Fibroblast of villous mesenchyme (primary cell): ENCODE results near the gene TP53I11. TPM values are rescaled to one million over a fixed set of nuclear protein-coding genes. Genes with fewer than 3 reads are reported as not detected.

Source experiments
- DNase-seq: peaks from one replicate; pipeline ENCODE4 v3.0.0-alpha.2; 2010; ENCODE audit warnings: low read depth
- H3K4me3 ChIP-seq: 2 replicates; pipeline ENCODE4 v1.5.1; 2011; ENCODE audit warnings: low read depth, mild to moderate bottlenecking, low read length
- total RNA-seq: library from RNA; depleted of rRNA; stranded (reverse); fragments of >200 nt; gene quantifications from 2 replicates; pipeline ENCODE4 v1.2.3, GENCODE V29; 2012
- TF ChIP-seq, protein P1 (sequence below): IDR thresholded peaks from 2 replicates; pipeline ENCODE4 v1.5.1; 2012; ENCODE audit warnings: low read depth, mild to moderate bottlenecking, low read length; ENCODE audit not compliant: insufficient read depth

The TP53I11 gene
- total RNA-seq, 1 donor: 38.4 TPM

DNA sequence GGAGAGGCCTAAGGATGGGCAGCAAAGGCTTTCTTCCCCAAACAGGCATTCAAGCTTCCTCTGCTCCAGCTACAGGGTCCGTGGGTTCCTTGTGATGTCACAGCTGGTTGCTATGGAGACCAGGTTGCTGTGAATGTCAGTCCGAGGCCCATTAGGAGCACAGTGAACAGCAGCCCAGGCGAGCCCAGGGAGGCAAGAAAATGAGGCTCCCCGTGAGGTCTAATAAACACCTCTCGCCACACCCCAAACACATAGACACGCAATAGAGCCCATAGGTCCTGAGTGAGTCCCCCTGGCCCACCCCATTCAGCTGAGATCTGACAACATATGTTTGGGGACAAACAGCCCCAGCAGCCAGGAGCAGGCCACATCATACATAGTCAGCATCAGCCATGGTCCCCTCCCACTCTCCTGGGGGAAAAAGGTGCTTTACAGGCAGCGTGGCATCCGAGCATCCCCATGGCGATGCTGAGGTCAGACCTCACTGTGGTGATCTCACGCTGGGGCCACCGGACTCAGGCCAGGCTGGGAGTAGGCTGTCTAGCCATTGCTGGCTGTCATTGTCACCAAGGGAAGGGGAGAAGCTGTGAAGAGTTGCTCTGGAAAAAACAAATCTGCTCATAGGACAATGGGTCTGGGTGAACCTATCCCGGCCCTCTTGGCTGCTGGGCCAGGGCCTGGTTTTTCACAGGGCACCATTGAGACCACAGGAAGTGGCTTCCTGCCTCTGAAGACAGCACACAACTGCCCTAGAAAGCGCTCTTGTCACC, 23.1 kb upstream of the TP53I11 start:
- TF ChIP-seq, protein P1, sequence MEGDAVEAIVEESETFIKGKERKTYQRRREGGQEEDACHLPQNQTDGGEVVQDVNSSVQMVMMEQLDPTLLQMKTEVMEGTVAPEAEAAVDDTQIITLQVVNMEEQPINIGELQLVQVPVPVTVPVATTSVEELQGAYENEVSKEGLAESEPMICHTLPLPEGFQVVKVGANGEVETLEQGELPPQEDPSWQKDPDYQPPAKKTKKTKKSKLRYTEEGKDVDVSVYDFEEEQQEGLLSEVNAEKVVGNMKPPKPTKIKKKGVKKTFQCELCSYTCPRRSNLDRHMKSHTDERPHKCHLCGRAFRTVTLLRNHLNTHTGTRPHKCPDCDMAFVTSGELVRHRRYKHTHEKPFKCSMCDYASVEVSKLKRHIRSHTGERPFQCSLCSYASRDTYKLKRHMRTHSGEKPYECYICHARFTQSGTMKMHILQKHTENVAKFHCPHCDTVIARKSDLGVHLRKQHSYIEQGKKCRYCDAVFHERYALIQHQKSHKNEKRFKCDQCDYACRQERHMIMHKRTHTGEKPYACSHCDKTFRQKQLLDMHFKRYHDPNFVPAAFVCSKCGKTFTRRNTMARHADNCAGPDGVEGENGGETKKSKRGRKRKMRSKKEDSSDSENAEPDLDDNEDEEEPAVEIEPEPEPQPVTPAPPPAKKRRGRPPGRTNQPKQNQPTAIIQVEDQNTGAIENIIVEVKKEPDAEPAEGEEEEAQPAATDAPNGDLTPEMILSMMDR: no peak
- no peak overlapping the region for H3K4me3 ChIP-seq
- no peak for DNase-seq

DNA sequence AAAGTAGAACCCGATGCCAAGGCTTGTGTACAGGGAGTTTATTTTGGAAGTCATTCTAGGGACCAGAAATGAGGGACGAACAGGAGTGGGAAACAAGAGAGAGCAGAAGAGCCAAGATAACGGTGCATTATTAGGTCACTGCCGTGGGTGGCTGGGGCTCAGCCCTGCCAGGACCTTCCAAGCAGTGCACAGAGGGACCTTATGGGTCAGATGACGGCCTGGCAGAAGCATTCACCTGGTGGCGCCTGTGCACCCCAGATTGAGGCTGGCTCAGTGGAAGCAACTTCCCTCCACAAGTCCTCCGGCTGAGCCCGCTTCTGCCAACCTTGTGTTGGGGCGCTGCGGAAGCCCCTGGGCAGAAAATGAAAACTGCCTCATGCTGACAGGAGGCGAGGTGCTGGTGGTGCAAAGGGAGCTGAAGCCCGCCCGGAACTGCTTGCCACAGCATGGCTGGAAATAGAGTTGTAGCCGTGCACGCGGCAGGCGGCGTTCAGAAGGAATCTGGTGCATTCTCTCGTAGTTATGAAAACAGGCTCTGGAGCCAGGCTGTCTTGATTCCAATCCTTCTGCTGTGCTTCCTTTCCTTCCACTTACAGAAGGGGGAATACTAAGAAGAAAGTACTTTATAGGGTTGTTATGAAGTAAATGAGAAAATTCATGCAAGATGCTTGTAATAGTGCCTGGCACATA, 22.2 kb upstream of the TP53I11 start:
- no peak overlapping the region for H3K4me3 ChIP-seq
- DNase-seq: no peak
- TF ChIP-seq, protein P1: no peak

DNA sequence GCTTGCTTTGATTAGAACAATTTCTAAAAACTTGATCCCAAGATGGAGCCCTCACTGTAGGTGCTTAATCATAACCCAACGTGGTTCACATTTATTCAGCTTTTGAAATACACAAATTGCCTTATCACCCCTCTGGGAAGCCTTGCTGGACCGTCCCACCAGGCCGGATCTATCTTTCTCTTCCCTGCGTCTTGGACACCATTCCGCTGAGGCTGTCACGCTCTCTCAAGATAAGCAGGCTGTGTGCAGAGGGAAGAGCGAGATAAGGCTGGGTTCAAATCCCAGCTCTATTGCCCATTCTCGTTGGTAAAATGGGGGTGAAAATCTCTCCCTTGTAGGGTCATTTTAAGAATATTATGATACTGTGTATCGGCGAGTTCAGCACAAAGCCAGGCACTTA, 20.5 kb upstream of the TP53I11 start:
- no peak for DNase-seq
- TF ChIP-seq, protein P1: no peak
- H3K4me3 ChIP-seq: no peak overlapping the region

DNA sequence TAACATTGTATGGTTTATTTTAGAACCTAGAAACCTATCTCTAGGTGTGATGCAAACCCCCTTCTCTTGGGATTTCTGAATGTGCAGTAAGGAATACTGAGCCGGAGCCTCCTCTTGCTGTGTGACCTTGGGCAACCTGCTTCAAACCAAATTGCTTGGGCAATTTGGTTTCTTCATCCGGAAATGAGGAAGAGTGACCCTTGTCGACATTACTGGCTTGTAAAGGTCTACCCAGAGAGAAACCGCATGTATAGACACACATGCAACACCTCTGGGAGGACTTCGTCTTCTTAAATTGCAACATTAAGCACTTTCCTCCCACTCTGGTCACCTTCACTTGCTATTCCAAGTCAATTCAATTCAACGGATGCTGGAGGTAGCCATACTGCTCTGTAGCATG, 19.6 kb upstream of the TP53I11 start:
- H3K4me3 ChIP-seq: no peak overlapping the region
- TF ChIP-seq, protein P1: no peak
- DNase-seq: no peak

DNA sequence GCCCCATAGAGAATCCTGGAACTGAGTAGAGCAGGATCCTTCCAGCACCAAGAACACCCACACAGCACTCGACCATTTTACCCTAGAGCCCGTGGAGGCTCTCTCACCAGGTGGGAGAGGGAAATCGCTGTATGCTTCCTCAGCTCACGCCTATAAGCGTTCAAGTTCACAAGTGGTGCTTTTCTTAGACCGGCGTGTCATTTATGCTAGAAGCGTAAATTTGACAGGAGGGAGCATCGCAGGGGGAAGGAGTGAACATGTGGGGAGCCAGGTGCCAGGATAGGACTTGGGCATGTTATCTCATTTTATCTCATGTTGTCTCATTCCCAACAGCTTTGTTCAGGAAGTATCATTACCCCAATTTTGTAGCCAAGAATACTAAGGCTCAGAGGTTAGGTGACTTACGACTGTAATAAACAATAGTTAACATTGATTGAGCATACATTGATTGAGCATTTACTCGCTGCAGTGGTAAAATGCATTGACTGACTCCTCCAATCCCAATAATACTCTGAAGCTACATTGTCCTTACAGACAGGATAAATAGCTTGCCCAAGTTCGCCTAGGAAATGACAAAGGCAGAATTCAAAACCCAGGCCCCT, 19.1 kb upstream of the TP53I11 start:
- no peak overlapping the region for H3K4me3 ChIP-seq
- TF ChIP-seq, protein P1: no peak
- no peak for DNase-seq

DNA sequence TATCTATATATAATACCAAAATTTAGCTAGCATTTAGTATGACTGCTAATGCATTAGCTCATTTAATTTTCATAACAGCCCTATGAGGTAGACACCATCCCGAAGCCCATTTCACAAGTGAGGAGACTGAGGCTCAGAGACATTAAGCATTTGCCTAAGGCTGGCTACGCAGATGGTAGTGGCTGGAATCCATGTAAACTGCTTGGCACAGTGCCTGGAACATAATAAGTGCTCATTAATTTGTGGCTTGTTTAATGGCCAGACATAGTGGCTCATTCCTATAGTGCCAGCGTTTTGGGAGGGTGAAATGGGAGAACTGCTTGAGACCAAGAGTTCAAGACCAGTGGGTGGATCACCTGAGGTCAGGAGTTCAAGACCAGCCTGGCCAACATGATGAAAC, 17.8 kb upstream of the TP53I11 start:
- DNase-seq: no peak
- H3K4me3 ChIP-seq: no peak overlapping the region
- TF ChIP-seq, protein P1: no peak
